HCT116 (cell line): ENCODE results near the gene PLAC9. TPM values are rescaled to one million over a fixed set of nuclear protein-coding genes. Genes with fewer than 3 reads are reported as not detected.

ENCODE experiments used
- ATAC-seq: fragments of 200-7000 bp; cut with Tn5 transposase; 2 replicates; pipeline ENCODE4 v1.9.1; 2020; ENCODE audit warnings: mild to moderate bottlenecking, moderate library complexity
- BruUV-seq: library from RNA; stranded (reverse); fragments of 400-500 nt; replicated peaks from 2 replicates; lab custom pipeline; 2021; lab: Mats Ljungman, UMichigan
- CTCF ChIA-PET: fragments of 300-600 bp; sonication (Branson Sonifier 250); formaldehyde crosslinking; loops from one replicate; lab custom pipeline; 2021; ENCODE audit warnings: antibody characterized with exemption; lab: Charles Lee
- POLR2A ChIA-PET: fragments of 300-600, 350-600 bp; sonication (Branson Sonifier 250); formaldehyde crosslinking; loops from one replicate; lab custom pipeline; 2021; ENCODE audit warnings: antibody characterized with exemption; lab: Charles Lee
- RAD21 ChIA-PET, 2 experiments: fragments of 300-600 bp; sonication (Branson Sonifier 250); formaldehyde crosslinking; loops; one replicate each; lab custom pipeline; 2023; ENCODE audit warnings: low total read pairs in 2 of 2; ENCODE audit not compliant: uncharacterized antibody in 2 of 2, unreplicated experiment in 2 of 2, low non-redundant PET in 1 of 2; lab: Charles Lee
- DNase-seq: peaks from one replicate; pipeline ENCODE4 v3.0.0-alpha.2; 2010; ENCODE audit warnings: low read depth, low spot score
- H2AFZ ChIP-seq: fragments of 200-600 bp; shearing (Covaris generic), sonication (generic); 2 replicates; pipeline ENCODE4 v1.6.1; 2017; ENCODE audit warnings: low read depth, mixed run types, mixed read lengths, antibody characterized with exemption, low read length; ENCODE audit not compliant: poor library complexity, severe bottlenecking
- H3K27ac ChIP-seq: 2 replicates; pipeline ENCODE4 v1.5.1; 2012; ENCODE audit warnings: low read depth, low read length
- H3K27me3 ChIP-seq: fragments of 200-600 bp; sonication (generic); 2 replicates; pipeline ENCODE4 v1.6.1; 2016; ENCODE audit warnings: mixed run types, low read length, mixed read lengths; ENCODE audit not compliant: insufficient read depth
- H3K36me3 ChIP-seq, 2 experiments: fragments of 200-500 bp in 1 of 2; fragments of 200-600 bp in 1 of 2; sonication (Bioruptor generic) in 1 of 2; sonication (generic) in 1 of 2; 2 replicates each; pipeline versions ENCODE4 v1.5.1 to v1.6.1; 2014 to 2016; ENCODE audit warnings: low read length in 2 of 2, inconsistent platforms in 1 of 2, mixed read lengths in 1 of 2, mixed run types in 1 of 2; ENCODE audit not compliant: insufficient read depth in 2 of 2, control insufficient read depth in 1 of 2
- H3K4me1 ChIP-seq, 2 experiments: fragments of 200-600 bp in 1 of 2; sonication (generic) in 1 of 2; 2 replicates each; pipeline versions ENCODE4 v1.5.1 to v1.6.1; 2012 to 2017; ENCODE audit warnings: low read length in 2 of 2, inconsistent platforms in 1 of 2, mild to moderate bottlenecking in 1 of 2, mixed read lengths in 1 of 2, mixed run types in 1 of 2, moderate library complexity in 1 of 2; ENCODE audit not compliant: insufficient read depth in 2 of 2, control insufficient read depth in 1 of 2
- H3K4me2 ChIP-seq: fragments of 200-600 bp; sonication (generic); 2 replicates; pipeline ENCODE4 v1.6.1; 2017; ENCODE audit warnings: mixed run types, low read length, mixed read lengths
- H3K4me3 ChIP-seq, 2 experiments: fragments of 200-600 bp in 1 of 2; sonication (generic) in 1 of 2; replicated peaks in 1 of 2; 2 replicates each; pipeline ENCODE4 v1.5.1; 2011 to 2016; ENCODE audit warnings: low read length in 2 of 2, control low read depth in 1 of 2, low read depth in 1 of 2, mild to moderate bottlenecking in 1 of 2, mixed read lengths in 1 of 2, mixed run types in 1 of 2
- H3K79me2 ChIP-seq: fragments of 200-600 bp; sonication (generic); 2 replicates; pipeline ENCODE4 v1.6.1; 2017; ENCODE audit warnings: mild to moderate bottlenecking, mixed run types, low read length, moderate library complexity, mixed read lengths; ENCODE audit not compliant: insufficient read depth
- H3K9ac ChIP-seq: fragments of 200-600 bp; sonication (generic); 2 replicates; pipeline ENCODE4 v1.6.1; 2016; ENCODE audit warnings: low read length, mixed read lengths
- H3K9me2 ChIP-seq: fragments of 200-600 bp; sonication (generic), shearing (Covaris generic); 2 replicates; pipeline ENCODE4 v1.6.1; 2017; ENCODE audit warnings: mixed run types, mild to moderate bottlenecking, moderate library complexity; ENCODE audit not compliant: insufficient read depth
- H3K9me3 ChIP-seq, 2 experiments: fragments of 200-500 bp in 1 of 2; fragments of 200-600 bp in 1 of 2; sonication (Bioruptor generic) in 1 of 2; sonication (generic) in 1 of 2; 2 replicates each; pipeline ENCODE4 v1.6.1; 2014 to 2017; ENCODE audit warnings: low read length in 2 of 2, mixed read lengths in 2 of 2, inconsistent platforms in 1 of 2, low read depth in 1 of 2, mild to moderate bottlenecking in 1 of 2, mixed run types in 1 of 2, moderate library complexity in 1 of 2; ENCODE audit not compliant: control insufficient read depth in 1 of 2, insufficient read depth in 1 of 2
- H4K20me1 ChIP-seq: fragments of 200-600 bp; sonication (generic), shearing (Covaris generic); 2 replicates; pipeline ENCODE4 v1.6.1; 2017; ENCODE audit warnings: mixed run types, mild to moderate bottlenecking, moderate library complexity; ENCODE audit not compliant: insufficient read depth
- CBX3 ChIP-seq: IDR thresholded peaks from 2 replicates; pipeline ENCODE4 v1.6.1; 2012; ENCODE audit warnings: low read depth
- CEBPB ChIP-seq: IDR thresholded peaks from 2 replicates; pipeline ENCODE4 v1.6.1; 2012; ENCODE audit warnings: low read depth
- EGR1 ChIP-seq: IDR thresholded peaks from 2 replicates; pipeline ENCODE4 v1.6.1; 2012; ENCODE audit warnings: low read depth
- ELF1 ChIP-seq: IDR thresholded peaks from 2 replicates; pipeline ENCODE4 v1.6.1; 2012; ENCODE audit warnings: low read depth, borderline replicate concordance
- EZH2 ChIP-seq: fragments of 200-600 bp; sonication (generic); IDR thresholded peaks from 2 replicates; pipeline ENCODE4 v1.6.1; 2017; ENCODE audit warnings: antibody characterized with exemption, mixed run types
- EZH2phosphoT487 ChIP-seq: fragments of 200-600 bp; IDR thresholded peaks from 2 replicates; pipeline ENCODE4 v1.6.1; 2018; ENCODE audit warnings: antibody characterized with exemption, borderline replicate concordance
- FOSL1 ChIP-seq: IDR thresholded peaks from 2 replicates; pipeline ENCODE4 v1.6.1; 2012; ENCODE audit warnings: low read depth
- POLR2AphosphoS5 ChIP-seq: IDR thresholded peaks from 2 replicates; pipeline ENCODE4 v1.6.1; 2011; ENCODE audit warnings: mild to moderate bottlenecking, low read depth, low read length, moderate library complexity
- SIN3A ChIP-seq: IDR thresholded peaks from 2 replicates; pipeline ENCODE4 v1.6.1; 2012; ENCODE audit warnings: low read depth
- SRF ChIP-seq: IDR thresholded peaks from 2 replicates; pipeline ENCODE4 v1.6.1; 2012; ENCODE audit warnings: low read depth
- YY1 ChIP-seq: IDR thresholded peaks from 2 replicates; pipeline ENCODE4 v1.6.1; 2011; ENCODE audit warnings: low read length, low read depth, moderate library complexity, mild to moderate bottlenecking; ENCODE audit not compliant: insufficient replicate concordance; ENCODE audit errors: extremely low read depth
- ZFX ChIP-seq: fragments of 450-650 bp; IDR thresholded peaks from 2 replicates; pipeline ENCODE4 v1.6.1; 2017
- ZNF274 ChIP-seq: fragments of 200-500 bp; sonication (Bioruptor generic); IDR thresholded peaks from 2 replicates; pipeline ENCODE4 v1.6.1; 2014; ENCODE audit warnings: mild to moderate bottlenecking, low read depth, low read length, inconsistent platforms
- intact Hi-C: fragments of 100-400 bp; cut with micrococcal nuclease; formaldehyde crosslinking; loops from 2 replicates; pipeline ENCODE4 v1.10.0; 2022
- total RNA-seq: library from RNA; stranded (reverse); gene quantifications from one replicate; pipeline ENCODE4 v1.2.1, GENCODE V29; 2021; ENCODE audit not compliant: unreplicated experiment

The PLAC9 gene
- total RNA-seq, 1 experiment from 2014 or later, result not detected

DNA sequence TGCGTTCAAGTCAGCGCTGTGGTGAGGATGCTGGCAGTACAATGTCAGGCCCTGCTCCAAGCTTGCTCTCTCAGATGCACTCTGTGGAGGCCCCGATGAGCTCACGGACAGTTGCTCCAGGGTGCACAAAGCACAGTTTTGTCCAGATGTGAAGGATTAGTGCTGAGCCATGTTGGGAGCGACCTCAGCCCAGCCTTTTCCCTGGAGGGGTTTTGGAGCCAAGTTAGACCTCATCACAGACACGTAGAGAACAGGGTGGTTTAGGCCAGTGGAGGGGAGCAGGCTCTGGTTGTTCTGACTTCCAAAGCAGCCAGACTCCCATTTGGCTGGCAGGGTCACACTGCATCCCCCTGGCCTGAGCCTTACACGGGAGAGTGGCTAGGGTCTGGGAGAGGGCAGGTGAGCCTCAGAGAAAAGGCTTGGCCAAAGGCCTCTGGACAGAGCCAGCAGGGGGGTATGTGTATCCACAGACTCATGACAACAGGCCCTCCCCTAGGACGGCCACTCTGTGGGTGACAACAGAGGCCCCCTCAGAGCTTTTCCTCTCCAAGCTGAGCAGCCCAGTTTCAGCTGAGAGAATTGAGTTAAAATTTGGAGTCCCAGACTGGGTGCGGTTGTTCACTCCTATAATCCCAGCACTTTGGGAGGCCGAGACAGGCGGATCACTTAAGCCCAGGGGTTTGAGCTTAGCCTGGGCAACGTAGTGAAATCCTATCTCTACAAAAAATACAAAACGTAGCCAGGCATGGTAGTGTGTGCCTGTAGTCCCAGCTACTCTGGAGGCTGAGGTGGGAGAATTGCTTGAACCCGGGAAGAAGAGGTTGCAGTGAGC lies 4.7 kb downstream of the PLAC9 start:
- H3K4me3 ChIP-seq, result no peak overlapping the region
- ATAC-seq (no peak), DNase-seq (no peak)
- no peaks in the 10 kb centered on the region for H4K20me1 ChIP-seq
- H3K9me3 ChIP-seq, result no peaks in the 10 kb centered on the region
- peaks cover 0 to 2% of the 10 kb centered on the region in 2 experiments; a peak in 1 of 4 replicates for H3K4me1 ChIP-seq
- H3K9ac ChIP-seq, result no peak overlapping the region
- no peaks in the 10 kb centered on the region for H3K36me3 ChIP-seq
- intact Hi-C loops, result no loop called here
- RAD21 ChIA-PET, result no interaction called here
- CTCF ChIA-PET, result interaction anchor here (0.7 kb wide), 1 partner anchor 75 kb away, joined by 3 read pairs; no protein-coding TSS in a partner anchor
- H3K27ac ChIP-seq, result no peak overlapping the region
- H3K4me2 ChIP-seq, result no peak overlapping the region
- no peak for TF ChIP-seq CEBPB
- TF ChIP-seq EGR1, result no peak
- TF ChIP-seq CBX3, result no peak
- no peak for TF ChIP-seq SIN3A
- TF ChIP-seq EZH2phosphoT487, result no peak
- TF ChIP-seq POLR2AphosphoS5, result no peak
- TF ChIP-seq EZH2, result no peak
- TF ChIP-seq ZNF274, result no peak
- no peak for TF ChIP-seq FOSL1
- TF ChIP-seq ELF1, result no peak
- TF ChIP-seq ZFX, result no peak
- no peak for TF ChIP-seq YY1
- no peak for TF ChIP-seq SRF
- POLR2A ChIA-PET, result no interaction called here
- no peaks in the 10 kb centered on the region for H3K27me3 ChIP-seq
- no peaks in the 10 kb centered on the region for H3K9me2 ChIP-seq
- no peaks in the 10 kb centered on the region for H3K79me2 ChIP-seq
- no TSS peak for BruUV-seq
- H2AFZ ChIP-seq, result no peak overlapping the region
